HEK293 (cell line): ENCODE measurements around the gene CCDC175.
A peak's percentile ranks its signal among the peaks of the same experiment; 100 is the strongest.

Source experiments
- CTCF ChIP-seq: fragments of 450-650 bp; formaldehyde crosslinking; IDR thresholded peaks from 2 replicates; pipeline ENCODE4 v1.5.1; 2016; ENCODE audit warnings: missing biosample characterization, missing genetic modification characterization
- WT1 ChIP-seq: fragments of 450-650 bp; formaldehyde crosslinking; IDR thresholded peaks from 2 replicates; pipeline ENCODE4 v1.5.1; 2016; ENCODE audit warnings: missing biosample characterization, missing genetic modification characterization
- YY1 ChIP-seq: fragments of 450-650 bp; formaldehyde crosslinking; IDR thresholded peaks from 2 replicates; pipeline ENCODE4 v1.5.1; 2018; ENCODE audit warnings: missing biosample characterization, missing genetic modification characterization
- ZBTB1 ChIP-seq: fragments of 450-650 bp; formaldehyde crosslinking; IDR thresholded peaks from 2 replicates; pipeline ENCODE4 v1.5.1; 2016; ENCODE audit warnings: missing biosample characterization, missing genetic modification characterization
- ZNF146 ChIP-seq: fragments of 450-650 bp; formaldehyde crosslinking; IDR thresholded peaks from 2 replicates; pipeline ENCODE4 v1.5.1; 2016; ENCODE audit warnings: missing biosample characterization, missing genetic modification characterization
- ZNF292 ChIP-seq: fragments of 450-650 bp; formaldehyde crosslinking; IDR thresholded peaks from 2 replicates; pipeline ENCODE4 v1.5.1; 2016; ENCODE audit warnings: low read depth, missing biosample characterization, missing genetic modification characterization, borderline replicate concordance

GRCh38 chr14:59507063-59507751 is 69.4 kb downstream of the CCDC175 start:
- TF ChIP-seq ZNF292 (tag by site-specific recombination) (no peak), CTCF (tag by site-specific recombination) (0 out of 2 replicates have a peak, but pooled peaks have one; percentile 50), WT1 (tag by site-specific recombination) (no peak), ZNF146 (tag by site-specific recombination) (no peak), ZBTB1 (tag by site-specific recombination) (no peak), YY1 (tag by site-specific recombination) (no peak)
